22Rv1 (cell line): Measurements from ENCODE around the gene MAP4K4.

Experiments used
- CTCF ChIP-seq: fragments of 450-650 bp; IDR thresholded peaks from 2 replicates; pipeline ENCODE4 v1.5.1; 2017; ENCODE audit warnings: mild to moderate bottlenecking
- ZFX ChIP-seq: fragments of 450-650 bp; IDR thresholded peaks from 2 replicates; pipeline ENCODE4 v1.6.1; 2017; ENCODE audit warnings: antibody characterized with exemption, borderline replicate concordance

DNA sequence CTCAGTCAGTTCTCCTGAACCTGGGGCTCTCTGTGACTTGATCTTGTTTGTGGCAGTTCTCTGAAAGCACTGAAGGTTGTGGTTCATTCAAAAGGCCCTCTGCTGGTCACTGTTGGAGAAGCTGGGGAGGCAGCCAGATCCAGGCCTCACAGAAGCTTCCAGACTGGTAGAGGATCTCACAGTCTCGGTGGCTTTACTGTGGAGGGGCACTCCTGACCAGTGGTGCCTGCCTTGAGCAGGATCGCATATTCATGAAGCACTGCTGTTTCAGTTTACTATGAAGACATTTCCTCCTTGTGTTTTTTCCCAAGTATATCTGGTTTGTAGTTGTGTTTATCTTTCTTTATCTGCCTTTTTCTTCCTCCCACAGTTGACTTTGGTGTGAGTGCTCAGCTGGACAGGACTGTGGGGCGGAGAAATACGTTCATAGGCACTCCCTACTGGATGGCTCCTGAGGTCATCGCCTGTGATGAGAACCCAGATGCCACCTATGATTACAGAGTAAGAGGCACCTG is 133.9 kb downstream of the MAP4K4 start:
- peak; percentile 78 for TF ChIP-seq CTCF
- TF ChIP-seq ZFX = no peak
